Neural progenitor cell (in vitro differentiated cells): ENCODE data around the gene SESN2.

Source experiments
- CTCF ChIP-seq: fragments of 200-600 bp; sonication (generic); IDR thresholded peaks from 2 replicates; pipeline ENCODE4 v1.5.1; 2017; ENCODE audit warnings: antibody characterized with exemption, mild to moderate bottlenecking
- EZH2 ChIP-seq: fragments of 200-600 bp; sonication (generic); IDR thresholded peaks from 2 replicates; pipeline ENCODE4 v1.6.1; 2017; ENCODE audit warnings: antibody characterized with exemption, mild to moderate bottlenecking, moderate library complexity
- EZH2phosphoT487 ChIP-seq: fragments of 200-600 bp; sonication (generic); IDR thresholded peaks from 2 replicates; pipeline ENCODE4 v1.6.1; 2017; ENCODE audit warnings: antibody characterized with exemption

GRCh38 chr1:28239004-28239403 is 20.3 kb upstream of the SESN2 start:
- TF ChIP-seq EZH2 (no peak), CTCF (no peak), EZH2phosphoT487 (no peak)
